ENCODE measurements around the gene ANTKMT.

- TF ChIP-seq CTCF (conservative IDR thresholded peaks at IDR 0.05; ENCODE audit: low read depth, low read length) (no peak), POLR2A (IDR thresholded peaks at IDR 0.05; ENCODE audit: low read depth, low read length) (no peak), BHLHE40 (IDR thresholded peaks at IDR 0.05; ENCODE audit: low read depth, low read length) (no peak), MAZ (IDR thresholded peaks at IDR 0.05; ENCODE audit: borderline replicate concordance, low read depth, low read length) (no peak), RAD21 (IDR thresholded peaks at IDR 0.05; ENCODE audit: low read length) (no peak), RCOR1 (IDR thresholded peaks at IDR 0.05; ENCODE audit: insufficient replicate concordance, low read length) (no peak), CEBPB (IDR thresholded peaks at IDR 0.05; ENCODE audit: low read depth, low read length) (no peak)
These were observed 12.0 kb downstream of the ANTKMT start for GRCh38 chr16:732936-733335.

Data from IMR-90 (cell line).